ENCODE data around the gene COX15.

Gene COX15

DNA sequence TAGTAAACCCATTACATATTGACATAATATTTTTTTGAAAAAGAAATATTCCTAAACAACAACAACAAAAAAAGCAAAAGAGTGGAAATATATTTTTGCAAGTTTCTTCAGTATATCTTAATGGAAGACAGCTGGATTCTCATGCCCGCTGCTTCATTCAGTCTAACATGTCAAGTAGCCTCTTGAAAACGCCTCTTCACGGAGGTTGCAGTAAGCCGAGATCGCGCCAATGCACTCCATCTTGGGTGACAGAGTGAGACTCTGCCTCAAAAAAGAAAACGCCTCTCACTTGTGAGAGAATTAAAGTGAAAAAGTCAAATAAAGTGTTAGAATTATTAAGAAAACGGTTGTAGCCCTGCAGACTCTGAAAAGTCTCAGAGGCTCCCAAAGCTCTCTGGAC, 1.4 kb upstream of the COX15 start:
- TF ChIP-seq BHLHE40 (IDR thresholded peaks at IDR 0.05; ENCODE audit: borderline replicate concordance) (no peak), L3MBTL2 (conservative IDR thresholded peaks at IDR 0.05) (no peak)
- ChIA-PET CTCF (interaction anchor here (1.2 to 1.8 kb wide), 2 partner anchors 10 to 112 kb away, joined by 4 read pairs; no protein-coding TSS in a partner anchor), POLR2A (interaction anchor here (3.6 kb wide), 1 partner anchor 113 kb away, joined by 32 read pairs; the partner anchor contains the start of gene SLC25A28)
- DNase-seq (ENCODE audit: extremely low spot score), result no peak

DNA sequence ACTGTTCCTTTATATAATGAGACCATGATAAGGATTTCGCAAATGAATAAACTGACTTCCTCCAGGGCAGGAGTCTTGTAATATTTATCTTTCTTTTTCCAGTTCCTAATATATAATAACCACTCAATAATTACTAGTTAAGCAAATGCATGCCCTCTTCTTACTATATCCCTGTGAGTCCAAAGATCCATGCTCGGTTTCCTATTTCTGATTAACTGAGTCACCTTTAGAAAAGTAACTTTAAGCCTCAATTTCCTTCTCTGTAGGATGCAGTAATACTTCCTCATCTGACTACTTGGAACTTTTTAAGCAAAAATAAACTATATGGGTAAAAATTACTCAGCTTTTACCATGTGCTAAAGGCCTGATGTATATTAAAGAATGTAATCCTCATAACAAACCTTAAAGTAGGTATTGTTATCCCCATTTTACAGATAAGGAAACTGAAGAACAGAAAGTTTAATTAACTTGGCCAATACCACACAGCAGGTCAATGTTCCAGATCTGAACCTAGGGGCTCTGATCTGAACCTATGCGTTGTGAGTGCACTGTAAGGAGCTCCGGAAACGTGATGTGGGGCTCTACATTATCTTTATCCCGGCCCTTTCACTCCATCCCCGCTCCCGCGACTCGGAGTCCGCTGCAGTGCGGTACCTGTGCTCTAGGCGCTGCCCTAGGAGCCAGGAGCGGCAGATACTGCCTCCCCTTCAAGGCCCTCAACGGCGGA, 458 bp downstream of the COX15 start:
- no peak for DNase-seq (ENCODE audit: extremely low spot score)
- TF ChIP-seq NFRKB (IDR thresholded peaks at IDR 0.05) (no peak), FOXA1 (IDR thresholded peaks at IDR 0.05) (no peak), L3MBTL2 (conservative IDR thresholded peaks at IDR 0.05) (no peak), FOXK2 (IDR thresholded peaks at IDR 0.05) (no peak), LEF1 (IDR thresholded peaks at IDR 0.05; ENCODE audit: borderline replicate concordance) (no peak), ZNF384 (IDR thresholded peaks at IDR 0.05) (no peak), ARNT (IDR thresholded peaks at IDR 0.05) (no peak), CTBP1 (IDR thresholded peaks at IDR 0.05; ENCODE audit: borderline replicate concordance) (no peak), ELF4 (IDR thresholded peaks at IDR 0.05) (no peak), SP1 (IDR thresholded peaks at IDR 0.05) (no peak)
- ChIA-PET CTCF (interaction anchor here (0.5 to 1.8 kb wide), 5 partner anchors 9 to 114 kb away, joined by 3 to 5 read pairs (median 3); no protein-coding TSS in a partner anchor), POLR2A (interaction anchor here (0.6 to 3.6 kb wide), 12 partner anchors 10 to 282 kb away, joined by 3 to 32 read pairs (median 4); partner anchors contain the start of genes ENTPD7 and SLC25A28)

DNA sequence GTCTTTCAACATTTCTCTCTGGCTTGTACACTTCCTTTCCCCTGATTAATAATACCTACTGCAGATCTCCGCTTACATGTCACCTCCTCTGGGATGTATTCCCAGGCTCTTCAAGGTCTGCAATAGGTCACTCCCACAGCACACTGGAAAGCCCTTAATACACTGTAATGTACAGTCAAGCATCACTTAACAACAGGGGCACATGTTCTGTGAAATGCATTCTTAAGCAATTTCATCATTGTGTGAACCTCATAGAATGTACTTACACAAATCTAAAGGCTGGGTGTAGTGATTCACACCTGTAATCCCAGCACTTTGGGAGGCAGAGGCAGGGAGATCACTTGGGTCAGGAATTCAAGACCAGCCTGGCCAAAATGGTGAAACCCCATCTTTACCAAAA, 1.9 kb downstream of the COX15 start:
- DNase-seq (ENCODE audit: extremely low spot score), result no peak
- ChIA-PET CTCF (no interaction called here), POLR2A (interaction anchor here (1.2 kb wide), 1 partner anchor 8 kb away, joined by 3 read pairs; no protein-coding TSS in a partner anchor)
- TF ChIP-seq NFRKB (IDR thresholded peaks at IDR 0.05) (no peak), SUZ12 (IDR thresholded peaks at IDR 0.05) (no peak), TARDBP (IDR thresholded peaks at IDR 0.05) (no peak), BHLHE40 (IDR thresholded peaks at IDR 0.05; ENCODE audit: borderline replicate concordance) (no peak), FOXA1 (IDR thresholded peaks at IDR 0.05) (no peak), FOXM1 (IDR thresholded peaks at IDR 0.05; ENCODE audit: borderline replicate concordance) (no peak)

DNA sequence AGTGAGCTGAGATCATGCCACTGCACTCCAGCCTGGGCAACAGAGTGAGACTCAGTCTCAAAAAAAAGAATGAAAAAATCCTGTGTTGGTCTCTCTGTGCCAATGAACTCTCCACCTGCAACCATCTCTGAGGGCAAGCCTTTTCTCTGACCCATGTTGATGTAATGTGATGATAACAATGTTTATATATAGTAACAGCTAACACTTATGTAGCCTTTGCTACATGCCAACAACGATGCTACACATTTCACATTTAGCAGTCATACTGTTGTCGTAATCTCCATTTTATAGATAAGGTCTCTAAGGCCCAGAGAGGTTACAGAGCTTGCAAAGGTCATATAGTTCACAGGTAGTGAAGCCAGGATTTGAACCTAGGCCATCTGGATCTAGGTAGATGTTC, 11.5 kb downstream of the COX15 start:
- POLR2A ChIA-PET, result interaction anchor here (3.7 kb wide), 1 partner anchor 12 kb away, joined by 14 read pairs; the partner anchor contains the start of genes COX15 and CUTC
- DNase-seq (ENCODE audit: extremely low spot score), result no peak
- CTCF ChIA-PET, result interaction anchor here (0.6 to 1.4 kb wide), 2 partner anchors 9 to 49 kb away, joined by 3 to 7 read pairs; no protein-coding TSS in a partner anchor
- TF ChIP-seq CTBP1 (IDR thresholded peaks at IDR 0.05; ENCODE audit: borderline replicate concordance), result no peak
- no peak for TF ChIP-seq FOXK2 (IDR thresholded peaks at IDR 0.05)
- TF ChIP-seq NFRKB (IDR thresholded peaks at IDR 0.05), result no peak
- TF ChIP-seq HDGF (IDR thresholded peaks at IDR 0.05; ENCODE audit: borderline replicate concordance), result no peak
- TF ChIP-seq FOXM1 (IDR thresholded peaks at IDR 0.05; ENCODE audit: borderline replicate concordance), result no peak
- TF ChIP-seq BHLHE40 (IDR thresholded peaks at IDR 0.05; ENCODE audit: borderline replicate concordance), result no peak
- TF ChIP-seq LEF1 (IDR thresholded peaks at IDR 0.05; ENCODE audit: borderline replicate concordance), result no peak
- TF ChIP-seq L3MBTL2 (conservative IDR thresholded peaks at IDR 0.05), result no peak
- TF ChIP-seq TARDBP (IDR thresholded peaks at IDR 0.05), result no peak
- TF ChIP-seq SP1 (IDR thresholded peaks at IDR 0.05), result no peak
- TF ChIP-seq, protein P1, sequence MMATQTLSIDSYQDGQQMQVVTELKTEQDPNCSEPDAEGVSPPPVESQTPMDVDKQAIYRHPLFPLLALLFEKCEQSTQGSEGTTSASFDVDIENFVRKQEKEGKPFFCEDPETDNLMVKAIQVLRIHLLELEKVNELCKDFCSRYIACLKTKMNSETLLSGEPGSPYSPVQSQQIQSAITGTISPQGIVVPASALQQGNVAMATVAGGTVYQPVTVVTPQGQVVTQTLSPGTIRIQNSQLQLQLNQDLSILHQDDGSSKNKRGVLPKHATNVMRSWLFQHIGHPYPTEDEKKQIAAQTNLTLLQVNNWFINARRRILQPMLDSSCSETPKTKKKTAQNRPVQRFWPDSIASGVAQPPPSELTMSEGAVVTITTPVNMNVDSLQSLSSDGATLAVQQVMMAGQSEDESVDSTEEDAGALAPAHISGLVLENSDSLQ (IDR thresholded peaks at IDR 0.05), result no peak
- no peak for TF ChIP-seq ELF4 (IDR thresholded peaks at IDR 0.05)
- TF ChIP-seq SUZ12 (IDR thresholded peaks at IDR 0.05), result no peak
- no peak for TF ChIP-seq ZNF384 (IDR thresholded peaks at IDR 0.05)
- TF ChIP-seq FOXA1 (IDR thresholded peaks at IDR 0.05), result no peak
- no peak for TF ChIP-seq ARNT (IDR thresholded peaks at IDR 0.05)

DNA sequence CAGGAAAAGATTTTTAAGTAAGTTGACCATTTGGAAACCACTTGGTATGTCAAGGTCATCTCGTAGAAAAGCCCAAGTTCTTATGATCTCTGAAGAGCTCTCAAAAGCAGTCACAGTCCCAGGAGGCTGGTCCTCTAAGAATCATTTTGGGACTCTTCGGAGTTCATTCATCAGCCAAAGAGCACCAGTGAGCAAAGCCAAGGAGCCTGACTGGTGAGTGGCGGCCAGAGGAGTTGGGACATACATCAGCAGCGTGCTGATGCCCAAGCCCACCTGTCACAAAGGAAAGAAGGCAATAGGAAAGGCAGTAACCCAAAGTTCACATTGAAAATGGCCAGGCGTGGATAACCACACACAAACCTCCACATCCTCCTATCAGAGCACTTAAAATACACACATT, 17.5 kb downstream of the COX15 start:
- POLR2A ChIA-PET, result no interaction called here
- DNase-seq (ENCODE audit: extremely low spot score), result no peak
- CTCF ChIA-PET, result interaction anchor here (1.1 kb wide), 1 partner anchor 154 kb away, joined by 3 read pairs; no protein-coding TSS in a partner anchor
- TF ChIP-seq LEF1 (IDR thresholded peaks at IDR 0.05; ENCODE audit: borderline replicate concordance), result no peak

DNA sequence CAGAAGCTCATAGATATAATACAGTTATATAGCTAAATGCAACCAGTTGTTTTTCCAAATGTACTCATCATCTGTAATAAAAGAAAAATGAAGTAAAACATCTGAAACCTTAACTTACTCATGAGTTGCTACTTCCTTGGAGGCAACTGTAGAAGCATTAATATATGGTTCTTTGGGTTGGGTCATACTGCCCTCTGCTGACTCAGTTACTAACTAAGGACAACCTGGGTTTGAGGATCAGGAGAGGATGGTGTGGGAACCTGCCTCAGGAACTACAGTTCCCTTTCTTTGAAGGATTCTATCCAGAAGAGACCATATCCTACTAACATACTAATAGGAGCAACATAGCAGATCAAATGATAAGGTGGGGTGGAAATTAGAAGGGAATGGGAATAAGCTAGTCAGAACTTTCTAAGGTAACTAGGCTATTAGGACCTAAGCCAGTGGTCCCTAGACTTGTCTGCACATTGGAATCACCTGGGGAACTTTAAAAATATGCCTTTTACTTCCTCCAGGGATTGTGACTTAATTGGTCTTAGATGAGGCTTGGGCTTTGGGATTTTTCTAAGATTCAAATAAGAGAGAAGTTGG, 20.7 kb downstream of the COX15 start:
- CTCF ChIA-PET, result interaction anchor here (0.6 to 1.5 kb wide), 10 partner anchors 9 to 337 kb away, joined by 3 to 7 read pairs (median 3); partner anchors contain the start of genes COX15 and CUTC
- POLR2A ChIA-PET, result interaction anchor here (1.5 kb wide), 1 partner anchor 91 kb away, joined by 4 read pairs; no protein-coding TSS in a partner anchor
- DNase-seq (ENCODE audit: extremely low spot score), result peak; percentile 59
- TF ChIP-seq LEF1 (IDR thresholded peaks at IDR 0.05; ENCODE audit: borderline replicate concordance) (no peak), ARNT (IDR thresholded peaks at IDR 0.05) (no peak), CTBP1 (IDR thresholded peaks at IDR 0.05; ENCODE audit: borderline replicate concordance) (no peak), ELF4 (IDR thresholded peaks at IDR 0.05) (no peak), FOXK2 (IDR thresholded peaks at IDR 0.05) (no peak), TARDBP (IDR thresholded peaks at IDR 0.05) (no peak), FOXM1 (IDR thresholded peaks at IDR 0.05; ENCODE audit: borderline replicate concordance) (no peak), FOXA1 (IDR thresholded peaks at IDR 0.05) (no peak), SUZ12 (IDR thresholded peaks at IDR 0.05) (no peak), NFRKB (IDR thresholded peaks at IDR 0.05) (no peak), HDGF (IDR thresholded peaks at IDR 0.05; ENCODE audit: borderline replicate concordance) (no peak), BHLHE40 (IDR thresholded peaks at IDR 0.05; ENCODE audit: borderline replicate concordance) (no peak), ZNF384 (IDR thresholded peaks at IDR 0.05) (no peak)
- TF ChIP-seq, protein P1 (IDR thresholded peaks at IDR 0.05), result no peak

All from HEK293T (cell line).